Stimulated activated CD8-positive, alpha-beta memory T cell treated with anti-CD3 and anti-CD28 coated beads, Interleukin-12 subunit alpha, Interleukin-12 subunit beta, amount 100 ng/mL, for 24 hours (primary cell): ENCODE measurements around the gene KLK15.
"Not testable (repeated sequence)": the region's sequence is repeated elsewhere in the genome, so short reads cannot be mapped to it uniquely, and the experiment has no call there.

Experiments
- DNase-seq: peaks from one replicate; pipeline ENCODE4 v3.0.0-alpha.2; 2020; ENCODE audit errors: extremely low read depth

KLK15 gene

GRCh38 chr19:50796634-50797428, 36.5 kb downstream of the KLK15 start:
- no peak for DNase-seq

GRCh38 chr19:50796128-50796633, 37.2 kb downstream of the KLK15 start:
- DNase-seq: no peak

GRCh38 chr19:50795664-50796073, 37.7 kb downstream of the KLK15 start:
- no peak for DNase-seq

- no peak for DNase-seq
Measured at GRCh38 chr19:50794876-50795663, 38.3 kb downstream of the KLK15 start.

- no peak for DNase-seq
Measured at GRCh38 chr19:50794074-50794875, 39.1 kb downstream of the KLK15 start.

- DNase-seq: no peak
Measured at GRCh38 chr19:50793558-50794065, 39.8 kb downstream of the KLK15 start.

- DNase-seq: no peak
Measured at GRCh38 chr19:50792272-50793250, 40.8 kb downstream of the KLK15 start.

- DNase-seq: no peak
Measured at GRCh38 chr19:50791594-50792271, 41.6 kb downstream of the KLK15 start.

GRCh38 chr19:50790922-50791467, 42.4 kb downstream of the KLK15 start:
- DNase-seq: no peak

GRCh38 chr19:50790396-50790795, 43.0 kb downstream of the KLK15 start, which contains the start of gene ACP4:
TSS of gene ACP4 (plus strand) at chr19:50790415. CDS start at chr19:50790415, 0 bp downstream.
- no peak for DNase-seq

- DNase-seq: no peak
Measured at GRCh38 chr19:50785329-50785728, 48.0 kb downstream of the KLK15 start.

GRCh38 chr19:50784710-50785109, 48.7 kb downstream of the KLK15 start:
- no peak for DNase-seq

- DNase-seq: not testable (repeated sequence)
Measured at GRCh38 chr19:50783848-50784152, 49.6 kb downstream of the KLK15 start.

GRCh38 chr19:50780753-50781435, 52.5 kb downstream of the KLK15 start:
- DNase-seq: no peak

GRCh38 chr19:50779504-50780457, 53.6 kb downstream of the KLK15 start:
- DNase-seq: no peak

GRCh38 chr19:50778906-50779430, 54.4 kb downstream of the KLK15 start:
- DNase-seq: no peak

GRCh38 chr19:50777830-50778303, 55.5 kb downstream of the KLK15 start:
- no peak for DNase-seq

- no peak for DNase-seq
Measured at GRCh38 chr19:50777261-50777660, 56.1 kb downstream of the KLK15 start.
